Spleen (tissue), 11 donors: ENCODE data around the gene PNPLA2. TPM values are rescaled to one million over a fixed set of nuclear protein-coding genes. Genes with fewer than 3 reads are reported as not detected.

Source experiments
- DNase-seq: peaks from one replicate; pipeline ENCODE4 v3.0.0-alpha.2; 2020
- H3K27ac ChIP-seq, 8 donors: fragments of 200-600 bp; sonication (generic) in 7 of 8; 1 replicate in 4 of 8; 2 replicates in 4 of 8; pipeline versions ENCODE4 v1.5.0 to v1.8.0; 2016 to 2021; ENCODE audit warnings: inconsistent platforms in 4 of 8, mild to moderate bottlenecking in 4 of 8, moderate library complexity in 1 of 8
- H3K27me3 ChIP-seq, 7 donors: fragments of 200-600 bp; sonication (generic) in 6 of 7; replicated peaks in 1 of 7; 1 replicate in 4 of 7; 2 replicates in 3 of 7; pipeline versions ENCODE4 v1.5.0 to v1.8.0; 2016 to 2021; ENCODE audit warnings: inconsistent platforms in 3 of 7, mild to moderate bottlenecking in 1 of 7
- H3K36me3 ChIP-seq, 6 donors: fragments of 200-600 bp; sonication (generic) in 5 of 6; 1 replicate in 4 of 6; 2 replicates in 2 of 6; pipeline versions ENCODE4 v1.5.0 to v1.8.0; 2016 to 2021; ENCODE audit warnings: inconsistent platforms in 2 of 6
- H3K4me1 ChIP-seq, 6 donors: fragments of 200-600 bp; sonication (generic) in 5 of 6; 1 replicate in 3 of 6; 2 replicates in 3 of 6; pipeline versions ENCODE4 v1.5.0 to v1.8.0; 2016 to 2021; ENCODE audit warnings: inconsistent platforms in 3 of 6
- H3K4me3 ChIP-seq, 8 donors: fragments of 200-600 bp; sonication (generic) in 7 of 8; 1 replicate in 4 of 8; 2 replicates in 4 of 8; pipeline versions ENCODE4 v1.5.0 to v1.8.0; 2016 to 2021; ENCODE audit warnings: inconsistent platforms in 4 of 8, mild to moderate bottlenecking in 4 of 8, moderate library complexity in 2 of 8
- H3K9me3 ChIP-seq, 8 donors: fragments of 200-600 bp; sonication (generic) in 7 of 8; 1 replicate in 4 of 8; 2 replicates in 4 of 8; pipeline versions ENCODE4 v1.5.0 to v1.8.0; 2016 to 2021; ENCODE audit warnings: inconsistent platforms in 4 of 8
- POLR2A ChIP-seq, 3 donors: fragments of 450-650 bp; IDR thresholded peaks; one replicate each; pipeline ENCODE4 v1.5.1; 2017; ENCODE audit warnings: antibody characterized with exemption in 3 of 3, mild to moderate bottlenecking in 1 of 3
- POLR2AphosphoS5 ChIP-seq, 3 donors: sonication (generic); formaldehyde crosslinking; IDR thresholded peaks; one replicate each; pipeline ENCODE4 v1.5.1; 2017; ENCODE audit warnings: antibody characterized with exemption in 3 of 3
- WGBS, 5 donors: extraction: QIAGEN DNeasy Blood & Tissue Kit in 3 of 5; methylation state at CpG; one replicate each; pipeline versions ENCODE4 v1.1.5 to v1.1.7; 2013 to 2018; 5-methylcytosine and 5-hydroxymethylcytosine counted together
- intact Hi-C: fragments of 100-400 bp; cut with DNase I; formaldehyde crosslinking; loops from one replicate; pipeline ENCODE4 v1.15.0; 2023; ENCODE audit warnings: low total_unique reads
- polyA plus RNA-seq, 3 donors: library from polyadenylated mRNA; stranded (reverse); fragments of 200-250 nt; gene quantifications; one replicate each; pipeline ENCODE4 v1.2.1, GENCODE V29; 2013
- total RNA-seq, 7 donors: library from RNA; depleted of rRNA in 3 of 7; stranded (reverse); fragments of >200 nt in 3 of 7; fragmentation: NEBNext Ultra II Directional in 4 of 7; extraction: Animal tissue kit (Norgen Biotek cat#: 25700) in 4 of 7; gene quantifications; one replicate each; pipeline versions ENCODE4 v1.1.0 to v1.2.1, GENCODE V29; 2016 to 2021
- TF ChIP-seq, protein P1 (sequence below), 11 experiments: fragments of 200-600 bp in 7 of 11; fragments of 450-650 bp in 4 of 11; sonication (generic) in 4 of 11; IDR thresholded peaks in 8 of 11; conservative IDR thresholded peaks in 3 of 11; 1 replicate in 7 of 11; 2 replicates in 4 of 11; pipeline versions ENCODE4 v1.4.0 to v1.8.0; 2016 to 2021; ENCODE audit warnings: antibody characterized with exemption in 11 of 11, inconsistent platforms in 4 of 11, mild to moderate bottlenecking in 1 of 11
- donor health status: healthy with polysubstance abuse.
- donor health status: DM: no; HTN: no; CAD: no; lungs with moderate emphysema.
- donor health status: DM: no; HTN: no; CAD: no.
- donor health status: Bipolar disorder and iron deficiency.
- donor health status: healthy.
- donor health status: DM: no; HTN: no; CAD: no.
- donor health status: DM: yes; HTN: yes; CAD: no.

The PNPLA2 gene
- total and polyA plus RNA-seq, 10 donors, result 46.3 to 131 (median 107) TPM

DNA sequence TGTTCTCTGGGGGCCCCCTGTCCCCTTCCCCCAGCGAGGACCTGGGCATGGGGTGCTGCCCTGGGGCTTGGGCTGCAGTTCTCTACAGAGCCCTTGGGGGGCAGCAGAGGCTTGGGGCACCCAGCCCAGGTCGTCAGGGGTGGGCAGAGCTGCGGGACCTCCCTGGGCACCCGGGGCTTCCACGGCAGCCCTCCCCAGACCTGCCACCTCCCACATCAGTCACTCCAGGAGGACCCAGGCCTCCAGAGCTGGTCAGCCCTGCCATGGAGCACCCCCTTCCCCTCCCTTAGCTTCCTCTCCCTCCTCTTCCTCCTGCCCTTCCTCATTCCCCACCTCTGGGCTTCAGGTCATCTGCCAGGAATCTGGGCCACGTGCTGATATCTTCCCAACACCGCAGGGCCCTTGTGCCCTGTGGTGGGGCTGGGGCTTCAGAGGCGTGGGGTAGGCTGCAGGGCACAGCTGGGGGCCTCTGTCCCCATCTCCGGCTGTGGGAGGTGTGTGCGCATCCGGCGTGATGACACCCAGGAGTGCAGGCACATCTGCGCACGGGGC lies 29.7 kb downstream of the PNPLA2 start:
- Histone ChIP-seq H3K36me3 (peaks cover 0 to 15% (median 0%) of the 10 kb centered on the region in 6 donors), H3K27ac (peak overlapping the region in 2 of 8 donors; percentile 25 to 41), H3K9me3 (no peaks in the 10 kb centered on the region), H3K27me3 (peaks cover 0 to 54% (median 4%) of the 10 kb centered on the region in 7 donors), H3K4me1 (peaks cover 19 to 83% (median 62%) of the 10 kb centered on the region in 6 donors), H3K4me3 (peak overlapping the region in 6 of 8 donors; percentile 42 to 77 (median 56))
- intact Hi-C loops, result loop anchor here (10.0 kb wide), 1 partner anchor 206 kb away; no protein-coding TSS in a partner anchor
- DNase-seq, result peak; percentile 90
- 15 to 28% (median 23%) methylated on average over 11 to 14 of the region's 14 CpGs for WGBS, 5 donors
- TF ChIP-seq, protein P1, sequence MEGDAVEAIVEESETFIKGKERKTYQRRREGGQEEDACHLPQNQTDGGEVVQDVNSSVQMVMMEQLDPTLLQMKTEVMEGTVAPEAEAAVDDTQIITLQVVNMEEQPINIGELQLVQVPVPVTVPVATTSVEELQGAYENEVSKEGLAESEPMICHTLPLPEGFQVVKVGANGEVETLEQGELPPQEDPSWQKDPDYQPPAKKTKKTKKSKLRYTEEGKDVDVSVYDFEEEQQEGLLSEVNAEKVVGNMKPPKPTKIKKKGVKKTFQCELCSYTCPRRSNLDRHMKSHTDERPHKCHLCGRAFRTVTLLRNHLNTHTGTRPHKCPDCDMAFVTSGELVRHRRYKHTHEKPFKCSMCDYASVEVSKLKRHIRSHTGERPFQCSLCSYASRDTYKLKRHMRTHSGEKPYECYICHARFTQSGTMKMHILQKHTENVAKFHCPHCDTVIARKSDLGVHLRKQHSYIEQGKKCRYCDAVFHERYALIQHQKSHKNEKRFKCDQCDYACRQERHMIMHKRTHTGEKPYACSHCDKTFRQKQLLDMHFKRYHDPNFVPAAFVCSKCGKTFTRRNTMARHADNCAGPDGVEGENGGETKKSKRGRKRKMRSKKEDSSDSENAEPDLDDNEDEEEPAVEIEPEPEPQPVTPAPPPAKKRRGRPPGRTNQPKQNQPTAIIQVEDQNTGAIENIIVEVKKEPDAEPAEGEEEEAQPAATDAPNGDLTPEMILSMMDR (IDR thresholded peaks at IDR 0.05 in 8 of 11, conservative IDR thresholded peaks at IDR 0.05 in 3 of 11), result peak; percentile 82 to 98 (median 96)
- no peak for TF ChIP-seq POLR2A (IDR thresholded peaks at IDR 0.05)
- peak in 2 of 3 donors; percentile 37 to 55 for TF ChIP-seq POLR2AphosphoS5 (IDR thresholded peaks at IDR 0.05)

DNA sequence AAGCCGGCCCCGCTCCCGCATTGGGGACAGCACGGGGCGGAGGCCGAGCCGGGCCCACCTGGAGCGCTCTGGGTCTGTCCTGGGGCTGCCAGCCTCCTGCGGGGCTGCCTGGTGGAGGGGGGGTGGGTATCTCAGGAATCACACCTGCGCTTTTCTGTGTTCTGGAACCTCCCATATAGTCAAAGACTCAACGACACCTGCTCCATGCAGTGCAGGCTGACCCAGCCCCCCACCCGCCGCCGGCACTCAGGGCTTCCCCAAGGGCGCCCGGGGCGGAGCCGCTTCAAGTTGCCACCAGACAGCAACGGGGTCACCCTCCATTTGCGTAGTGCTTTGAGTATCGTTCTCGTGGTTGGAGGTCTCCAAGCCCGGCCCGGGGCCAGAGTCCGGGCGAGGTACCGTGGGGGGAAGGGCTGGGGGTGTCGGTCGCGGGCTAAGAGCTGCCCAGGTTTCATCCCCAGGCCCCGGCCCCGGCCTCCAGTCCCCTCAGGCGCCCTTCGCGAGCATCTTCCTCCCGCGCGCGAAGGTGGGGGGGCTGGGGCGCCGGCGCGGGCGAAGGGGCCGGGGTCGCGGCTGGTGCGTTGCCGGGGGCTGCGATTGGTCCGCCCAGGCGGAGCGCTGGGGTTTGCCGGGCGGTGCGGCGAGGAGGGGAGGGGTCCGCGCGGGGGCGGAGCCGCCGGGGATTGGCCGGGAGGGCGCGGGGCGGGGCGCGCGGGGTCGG lies 30.6 kb downstream of the PNPLA2 start:
- H3K27me3 ChIP-seq, result peaks cover 0 to 46% (median 4%) of the 10 kb centered on the region in 7 donors
- TF ChIP-seq POLR2AphosphoS5 (IDR thresholded peaks at IDR 0.05), result peak in 1 of 3 donors; percentile 16
- TF ChIP-seq, protein P1 (IDR thresholded peaks at IDR 0.05 in 8 of 11, conservative IDR thresholded peaks at IDR 0.05 in 3 of 11), result no peak
- no peaks in the 10 kb centered on the region for H3K9me3 ChIP-seq
- H3K4me1 ChIP-seq, result peaks cover 16 to 75% (median 54%) of the 10 kb centered on the region in 6 donors
- intact Hi-C loops, result loop anchor here (10.0 kb wide), 1 partner anchor 206 kb away; no protein-coding TSS in a partner anchor
- H3K36me3 ChIP-seq, result peaks cover 0 to 23% (median 0%) of the 10 kb centered on the region in 6 donors
- DNase-seq, result no peak
- H3K4me3 ChIP-seq, result peak overlapping the region; percentile 30 to 77 (median 53)
- WGBS, 5 donors, result 3 to 24% (median 5%) methylated on average over 10 to 71 of the region's 71 CpGs
- H3K27ac ChIP-seq, result peak overlapping the region in 4 of 8 donors; percentile 11 to 41 (median 30)

DNA sequence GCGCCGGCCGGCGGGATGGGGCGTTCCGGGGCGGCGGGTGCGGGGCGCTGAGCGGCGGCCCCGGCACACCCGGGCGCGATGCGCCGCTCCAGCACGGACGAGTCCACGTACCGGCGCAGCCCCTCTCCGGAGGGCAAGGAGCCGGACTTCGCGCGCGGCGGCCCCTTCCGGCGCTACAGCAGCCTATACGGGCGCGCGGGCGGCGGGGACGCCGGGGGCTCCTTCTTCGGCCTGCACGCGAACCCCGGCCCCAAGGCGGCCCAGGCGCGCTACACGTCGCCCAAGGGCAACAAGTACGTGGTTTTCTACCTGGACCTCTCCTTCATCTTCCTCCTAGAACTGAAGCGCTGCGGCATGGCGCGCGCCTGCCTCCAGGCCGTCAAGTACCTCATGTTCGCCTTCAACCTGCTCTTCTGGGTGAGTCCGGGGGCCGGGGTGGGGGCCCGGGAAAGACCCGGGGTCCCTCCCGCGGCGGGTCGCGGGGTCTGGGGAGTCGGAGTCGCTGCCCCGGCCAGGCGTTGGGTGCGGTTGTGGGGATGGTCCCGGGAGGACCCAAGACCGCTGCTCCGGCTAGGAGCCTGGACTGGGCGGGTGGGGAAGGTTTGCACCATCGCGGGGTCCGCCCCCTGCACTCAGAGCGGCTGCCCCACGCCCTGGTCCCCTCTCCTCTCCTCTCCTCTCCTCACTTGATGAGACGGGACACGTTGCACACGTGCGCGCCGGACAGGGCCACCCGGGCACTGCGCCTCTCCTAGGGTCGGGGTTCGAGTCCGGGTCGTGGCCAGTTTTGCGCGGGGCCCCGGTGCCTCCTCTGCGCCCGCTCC lies 31.4 kb downstream of the PNPLA2 start:
- intact Hi-C loops, result loop anchor here (10.0 kb wide), 1 partner anchor 205 kb away; no protein-coding TSS in a partner anchor
- TF ChIP-seq POLR2AphosphoS5 (IDR thresholded peaks at IDR 0.05) (peak in 1 of 3 donors; percentile 35), POLR2A (IDR thresholded peaks at IDR 0.05) (no peak)
- Histone ChIP-seq H3K4me1 (peaks cover 16 to 71% (median 46%) of the 10 kb centered on the region in 6 donors), H3K36me3 (peaks cover 0 to 25% (median 0%) of the 10 kb centered on the region in 6 donors), H3K4me3 (peak overlapping the region; percentile 12 to 77 (median 47)), H3K9me3 (no peaks in the 10 kb centered on the region), H3K27me3 (peaks cover 0 to 40% (median 4%) of the 10 kb centered on the region in 7 donors), H3K27ac (peak overlapping the region in 2 of 8 donors; percentile 11 to 18)
- WGBS, 5 donors, result 28 to 68% (median 42%) methylated on average over 31 to 97 of the region's 97 CpGs
- no peak for DNase-seq
